GM12865 (cell line): ENCODE results near the gene ADGRB2.

Source experiments
- DNase-seq: peaks from one replicate; pipeline ENCODE4 v3.0.0; 2010; ENCODE audit warnings: low read depth
- H3K4me3 ChIP-seq: 2 replicates; pipeline ENCODE4 v1.5.1; 2011; ENCODE audit warnings: mild to moderate bottlenecking, low read depth, low read length, control low read depth
- TF ChIP-seq, protein P1 (sequence below): IDR thresholded peaks from 2 replicates; pipeline ENCODE4 v1.5.1; 2011; ENCODE audit warnings: low read length, control low read depth, low read depth, inconsistent platforms; ENCODE audit not compliant: insufficient read depth; ENCODE audit errors: missing control alignments

ADGRB2 gene

DNA sequence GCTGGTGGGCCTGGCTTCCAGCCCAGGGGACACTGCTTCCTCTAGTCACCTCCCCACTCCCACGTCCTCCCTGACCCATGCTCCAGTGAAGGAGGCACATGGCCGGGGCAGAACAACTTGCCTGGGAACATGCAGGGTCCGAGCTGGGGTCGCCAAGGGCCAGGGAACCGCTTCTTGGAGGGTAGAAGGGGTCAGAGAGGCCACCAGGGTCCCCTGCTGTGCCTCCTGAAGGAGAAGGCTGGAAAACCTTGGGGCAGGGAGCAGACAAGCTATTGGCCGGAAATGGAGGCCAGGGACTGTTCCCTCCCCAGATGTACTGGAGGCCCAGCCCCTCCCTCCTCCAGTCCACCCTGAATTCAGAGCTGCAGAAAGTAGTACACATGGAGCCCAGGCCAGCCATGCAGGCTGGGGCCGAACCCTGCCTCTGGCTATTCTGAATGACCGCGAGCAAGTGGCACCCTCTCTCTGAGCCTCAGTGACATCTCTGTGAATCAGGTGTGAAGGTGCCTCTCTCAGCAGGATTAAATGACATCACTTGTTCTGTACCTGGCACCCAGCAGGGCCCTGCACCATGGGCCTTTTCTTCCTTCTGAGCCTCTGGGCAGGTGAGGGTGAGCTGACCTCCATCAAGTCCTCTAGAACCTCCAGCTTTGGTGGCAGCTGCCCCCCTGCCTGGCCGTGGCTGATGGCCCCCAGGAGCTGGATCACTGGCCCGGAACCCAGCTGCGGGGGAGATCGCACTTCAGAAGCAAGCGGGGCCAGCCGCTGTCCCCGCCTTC is 35.9 kb upstream of the ADGRB2 start:
- H3K4me3 ChIP-seq = no peak overlapping the region
- no peak for DNase-seq
- TF ChIP-seq, protein P1, sequence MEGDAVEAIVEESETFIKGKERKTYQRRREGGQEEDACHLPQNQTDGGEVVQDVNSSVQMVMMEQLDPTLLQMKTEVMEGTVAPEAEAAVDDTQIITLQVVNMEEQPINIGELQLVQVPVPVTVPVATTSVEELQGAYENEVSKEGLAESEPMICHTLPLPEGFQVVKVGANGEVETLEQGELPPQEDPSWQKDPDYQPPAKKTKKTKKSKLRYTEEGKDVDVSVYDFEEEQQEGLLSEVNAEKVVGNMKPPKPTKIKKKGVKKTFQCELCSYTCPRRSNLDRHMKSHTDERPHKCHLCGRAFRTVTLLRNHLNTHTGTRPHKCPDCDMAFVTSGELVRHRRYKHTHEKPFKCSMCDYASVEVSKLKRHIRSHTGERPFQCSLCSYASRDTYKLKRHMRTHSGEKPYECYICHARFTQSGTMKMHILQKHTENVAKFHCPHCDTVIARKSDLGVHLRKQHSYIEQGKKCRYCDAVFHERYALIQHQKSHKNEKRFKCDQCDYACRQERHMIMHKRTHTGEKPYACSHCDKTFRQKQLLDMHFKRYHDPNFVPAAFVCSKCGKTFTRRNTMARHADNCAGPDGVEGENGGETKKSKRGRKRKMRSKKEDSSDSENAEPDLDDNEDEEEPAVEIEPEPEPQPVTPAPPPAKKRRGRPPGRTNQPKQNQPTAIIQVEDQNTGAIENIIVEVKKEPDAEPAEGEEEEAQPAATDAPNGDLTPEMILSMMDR = no peak

DNA sequence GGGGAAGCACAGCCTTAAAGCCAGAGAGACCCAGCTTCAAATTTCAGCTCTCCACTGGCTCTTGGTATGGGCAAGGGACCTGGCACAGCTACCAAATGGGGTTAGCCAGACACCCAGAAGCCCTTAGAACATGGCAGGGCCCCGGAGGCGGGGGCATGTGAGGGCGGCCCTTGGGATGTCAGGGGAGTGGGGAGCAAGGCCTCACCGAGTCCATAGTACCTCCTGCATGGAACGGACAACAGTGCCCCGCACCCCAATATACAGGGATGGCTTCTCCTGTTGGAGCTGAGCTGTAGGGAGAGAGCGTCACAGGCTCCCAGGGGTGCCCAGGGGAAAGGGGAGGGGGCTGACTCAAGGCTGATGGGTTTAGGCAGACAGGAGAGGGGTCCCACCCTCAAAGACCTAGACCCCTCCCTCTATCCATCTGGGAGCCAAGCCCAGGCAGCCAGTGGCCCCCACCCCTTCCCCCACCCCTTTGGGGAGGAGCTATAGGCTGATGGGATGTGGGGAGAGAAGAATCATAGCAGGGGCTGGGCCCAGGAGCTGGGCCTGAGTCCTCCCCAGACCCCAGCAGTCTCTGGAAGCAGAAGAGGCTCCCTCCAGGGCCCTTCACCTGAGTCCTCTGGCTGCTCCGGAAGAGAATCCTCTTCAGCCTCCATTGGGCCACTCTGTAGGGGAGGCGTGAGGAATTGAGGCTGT is 35.2 kb upstream of the ADGRB2 start:
- H3K4me3 ChIP-seq = no peak overlapping the region
- no peak for DNase-seq
- TF ChIP-seq, protein P1 = no peak

DNA sequence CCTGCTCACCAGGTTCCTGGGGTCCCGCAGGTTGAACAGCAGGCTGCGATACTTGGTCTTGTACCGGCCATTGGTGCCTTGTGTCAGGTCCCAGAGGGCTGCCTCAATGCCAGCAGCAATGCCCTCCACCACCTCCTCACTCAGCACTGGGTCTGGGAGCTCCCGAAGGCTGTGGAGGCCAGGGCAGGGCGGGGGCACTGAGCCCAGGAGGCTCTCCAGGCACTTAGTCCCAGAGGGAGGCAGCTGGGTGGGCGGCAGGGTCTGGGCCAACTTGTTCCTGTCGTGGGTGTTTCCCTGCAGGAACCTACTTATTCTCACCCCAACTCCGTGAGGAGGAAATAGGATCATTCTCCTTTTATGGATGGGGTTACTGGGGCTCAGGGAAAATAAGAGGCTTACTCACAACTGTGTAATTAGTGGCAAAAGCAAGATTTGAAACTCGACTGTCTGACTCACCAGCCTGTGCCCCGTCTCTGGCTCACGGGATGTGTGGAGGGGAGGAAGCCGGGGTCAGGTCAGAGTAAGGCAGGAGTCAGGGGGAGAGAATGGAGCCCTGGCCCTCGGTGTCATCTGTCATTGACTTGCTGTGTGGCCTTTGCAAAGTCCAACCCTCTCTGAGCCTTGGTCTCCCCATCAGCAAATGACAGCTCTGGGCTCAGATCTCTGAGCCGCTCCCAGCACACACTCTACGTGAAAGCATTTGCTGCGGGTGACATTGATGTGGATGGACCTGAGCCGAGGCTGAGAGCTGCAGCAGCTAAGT is 34.5 kb upstream of the ADGRB2 start:
- no peak overlapping the region for H3K4me3 ChIP-seq
- TF ChIP-seq, protein P1 = no peak
- DNase-seq = no peak

DNA sequence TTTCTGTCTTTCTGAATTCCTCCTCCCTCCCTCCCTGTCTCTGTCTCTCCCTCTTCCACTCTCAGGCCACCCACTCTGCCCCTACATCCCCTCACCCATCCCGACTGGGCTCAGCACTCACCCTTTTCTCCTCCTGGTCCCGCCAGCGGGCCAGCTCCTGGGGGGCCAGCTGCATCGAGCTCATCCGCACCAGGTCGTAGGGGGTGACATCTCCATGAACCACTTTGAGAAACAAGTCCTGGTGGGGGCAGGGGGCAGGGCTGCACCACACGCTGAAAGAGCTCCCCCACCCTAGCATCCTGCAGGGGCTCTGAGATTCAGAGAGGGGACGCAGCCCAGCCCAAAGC is 33.9 kb upstream of the ADGRB2 start:
- TF ChIP-seq, protein P1 = no peak
- no peak overlapping the region for H3K4me3 ChIP-seq
- no peak for DNase-seq

DNA sequence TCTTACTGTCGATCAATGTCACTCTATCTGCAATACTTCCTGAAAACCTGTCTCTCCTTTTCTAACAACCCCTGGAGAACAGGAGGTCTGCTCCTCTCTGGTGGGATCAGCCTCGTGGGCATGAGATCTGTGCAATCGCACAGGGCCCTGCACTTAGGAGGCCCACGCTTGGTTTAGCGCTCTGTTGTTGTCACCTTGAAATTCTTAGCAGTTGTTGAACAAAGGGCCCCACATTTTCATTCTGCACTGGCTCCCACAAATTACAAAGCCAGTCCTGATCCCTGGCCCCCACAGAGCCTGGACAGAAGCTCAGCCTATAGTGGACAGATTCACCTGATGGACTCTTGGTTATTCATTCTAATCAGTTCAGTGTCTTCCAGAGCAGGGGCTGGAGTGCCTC is 33.1 kb upstream of the ADGRB2 start:
- TF ChIP-seq, protein P1 = no peak
- H3K4me3 ChIP-seq = no peak overlapping the region

DNA sequence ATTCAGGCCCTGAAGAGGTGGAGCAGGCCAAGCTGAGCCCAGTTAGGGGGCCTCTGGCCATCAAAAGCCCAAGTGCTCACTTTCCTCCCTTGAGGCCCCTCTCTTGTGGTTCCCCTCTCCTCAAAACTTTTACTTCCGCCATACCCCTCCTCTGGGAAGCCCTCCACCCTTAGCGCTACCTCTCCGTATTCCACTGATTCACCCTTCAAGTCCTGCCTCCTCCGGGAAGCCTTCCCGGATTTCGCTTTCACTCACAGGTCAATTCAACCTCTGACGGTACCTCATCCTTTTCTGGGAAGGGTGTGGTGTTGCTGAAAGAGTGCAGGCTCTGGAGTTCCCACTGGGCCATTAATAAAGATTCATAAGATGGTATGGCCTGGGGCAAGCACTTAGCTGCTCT is 32.6 kb upstream of the ADGRB2 start:
- no peak for DNase-seq
- TF ChIP-seq, protein P1 = no peak

More for the DNA sequence above, 33.1 kb upstream of the ADGRB2 start:
- no peak for DNase-seq

More for the DNA sequence above, 32.6 kb upstream of the ADGRB2 start:
- no peak overlapping the region for H3K4me3 ChIP-seq
